Measurements from ENCODE around the gene DIP2B. TPM values are rescaled to one million over a fixed set of nuclear protein-coding genes. Genes with fewer than 3 reads are reported as not detected.

Gene DIP2B
- total RNA-seq, 1 experiment from 2014 or later: 29.4 TPM

DNA sequence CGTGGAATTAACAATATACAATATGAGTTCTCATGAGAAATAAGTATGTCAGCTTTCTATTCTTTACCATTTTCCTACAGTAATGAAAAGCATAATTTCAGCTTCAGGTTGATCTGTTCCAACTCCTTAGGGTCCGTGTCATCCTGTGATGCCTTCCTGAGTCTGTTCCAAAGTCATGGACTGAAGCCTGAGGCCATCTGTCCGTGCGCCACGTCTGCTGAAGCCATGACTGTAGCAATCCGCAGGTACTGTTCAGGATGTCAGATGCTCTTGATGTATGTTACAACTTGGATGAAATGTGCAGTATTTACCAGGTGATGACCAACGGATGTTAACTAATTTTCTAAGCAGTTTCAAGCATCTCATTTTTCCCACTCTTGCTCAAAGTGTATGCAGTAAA lies 192.1 kb downstream of the DIP2B start:
- intact Hi-C loops (cut with micrococcal nuclease; ENCODE audit: unreplicated experiment): no loop called here
- Histone ChIP-seq H3K9me2 (ENCODE audit: insufficient read depth) (no peaks in the 10 kb centered on the region), H3K36me3 (ENCODE audit: low read depth) (peaks cover 23% of the 10 kb centered on the region; the same call in 1 of the 2 replicates), H4K20me1 (ENCODE audit: insufficient read depth) (no peaks in the 10 kb centered on the region), H3K4me3 (no peak overlapping the region), H3K9me3 (ENCODE audit: insufficient read depth, low read depth) (no peaks in the 10 kb centered on the region), H3K4me1 (replicated peaks; ENCODE audit: insufficient read depth) (no peaks in the 10 kb centered on the region), H3F3A (ENCODE audit: insufficient read depth, low read depth) (0 out of 2 replicates have a peak, but pooled peaks cover 3% of the 10 kb centered on the region), H3K4me2 (no peak overlapping the region), H3K79me2 (ENCODE audit: low read depth) (no peaks in the 10 kb centered on the region), H2AFZ (no peak overlapping the region), H3K27me3 (ENCODE audit: insufficient read depth, low read depth) (no peaks in the 10 kb centered on the region), H3K27ac (no peak overlapping the region)
- no peak for DNase-seq
- POLR2A ChIA-PET (ENCODE audit: unreplicated experiment): no interaction called here
- CTCF ChIA-PET: no interaction called here
- TF ChIP-seq EZH2 (IDR thresholded peaks at IDR 0.05; ENCODE audit: low read depth): no peak
- TF ChIP-seq, protein P1, sequence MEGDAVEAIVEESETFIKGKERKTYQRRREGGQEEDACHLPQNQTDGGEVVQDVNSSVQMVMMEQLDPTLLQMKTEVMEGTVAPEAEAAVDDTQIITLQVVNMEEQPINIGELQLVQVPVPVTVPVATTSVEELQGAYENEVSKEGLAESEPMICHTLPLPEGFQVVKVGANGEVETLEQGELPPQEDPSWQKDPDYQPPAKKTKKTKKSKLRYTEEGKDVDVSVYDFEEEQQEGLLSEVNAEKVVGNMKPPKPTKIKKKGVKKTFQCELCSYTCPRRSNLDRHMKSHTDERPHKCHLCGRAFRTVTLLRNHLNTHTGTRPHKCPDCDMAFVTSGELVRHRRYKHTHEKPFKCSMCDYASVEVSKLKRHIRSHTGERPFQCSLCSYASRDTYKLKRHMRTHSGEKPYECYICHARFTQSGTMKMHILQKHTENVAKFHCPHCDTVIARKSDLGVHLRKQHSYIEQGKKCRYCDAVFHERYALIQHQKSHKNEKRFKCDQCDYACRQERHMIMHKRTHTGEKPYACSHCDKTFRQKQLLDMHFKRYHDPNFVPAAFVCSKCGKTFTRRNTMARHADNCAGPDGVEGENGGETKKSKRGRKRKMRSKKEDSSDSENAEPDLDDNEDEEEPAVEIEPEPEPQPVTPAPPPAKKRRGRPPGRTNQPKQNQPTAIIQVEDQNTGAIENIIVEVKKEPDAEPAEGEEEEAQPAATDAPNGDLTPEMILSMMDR (conservative IDR thresholded peaks at IDR 0.05): no peak
- no TSS peak for BruUV-seq (replicated peaks)

DNA sequence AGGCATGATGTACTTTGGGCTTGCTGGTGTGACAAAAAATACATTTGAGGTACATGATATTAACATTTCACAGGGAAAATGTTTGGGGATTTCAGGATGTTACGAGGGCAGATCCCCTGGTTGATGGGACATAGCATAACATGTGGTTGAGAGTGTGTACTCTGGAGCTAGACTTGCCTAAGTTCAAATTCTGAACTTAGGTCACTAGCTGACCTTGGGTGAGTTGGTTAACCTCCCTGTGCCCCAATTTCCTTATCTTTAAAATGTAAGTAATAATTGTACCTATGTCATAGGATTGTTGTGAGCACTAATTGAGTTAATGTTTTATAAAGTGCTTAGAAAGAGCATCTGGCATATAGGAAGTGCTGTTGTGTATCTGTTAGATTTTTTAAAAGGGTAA lies 194.4 kb downstream of the DIP2B start:
- H3K79me2 ChIP-seq (ENCODE audit: low read depth): no peaks in the 10 kb centered on the region
- no peaks in the 10 kb centered on the region for H3K9me3 ChIP-seq (ENCODE audit: insufficient read depth, low read depth)
- intact Hi-C loops (cut with micrococcal nuclease; ENCODE audit: unreplicated experiment): no loop called here
- H3K4me3 ChIP-seq: no peak overlapping the region
- DNase-seq: no peak
- ChIA-PET POLR2A (ENCODE audit: unreplicated experiment) (interaction anchor here (0.7 kb wide), 1 partner anchor 630 kb away, joined by 8 read pairs; no protein-coding TSS in a partner anchor), CTCF (no interaction called here)
- H3K27me3 ChIP-seq (ENCODE audit: insufficient read depth, low read depth): no peaks in the 10 kb centered on the region
- no peaks in the 10 kb centered on the region for H3K4me1 ChIP-seq (replicated peaks; ENCODE audit: insufficient read depth)
- H4K20me1 ChIP-seq (ENCODE audit: insufficient read depth): no peaks in the 10 kb centered on the region
- H3F3A ChIP-seq (ENCODE audit: insufficient read depth, low read depth): 0 out of 2 replicates have a peak, but pooled peaks cover 3% of the 10 kb centered on the region
- H3K9me2 ChIP-seq (ENCODE audit: insufficient read depth): no peaks in the 10 kb centered on the region
- 0 out of 2 replicates have a peak, but pooled peaks cover 10% of the 10 kb centered on the region for H3K36me3 ChIP-seq (ENCODE audit: low read depth)
- no peak overlapping the region for H2AFZ ChIP-seq
- TF ChIP-seq, protein P1 (conservative IDR thresholded peaks at IDR 0.05): no peak
- no peak for TF ChIP-seq EZH2 (IDR thresholded peaks at IDR 0.05; ENCODE audit: low read depth)
- BruUV-seq (replicated peaks): no TSS peak
- no peak overlapping the region for H3K27ac ChIP-seq
- H3K4me2 ChIP-seq: no peak overlapping the region

DNA sequence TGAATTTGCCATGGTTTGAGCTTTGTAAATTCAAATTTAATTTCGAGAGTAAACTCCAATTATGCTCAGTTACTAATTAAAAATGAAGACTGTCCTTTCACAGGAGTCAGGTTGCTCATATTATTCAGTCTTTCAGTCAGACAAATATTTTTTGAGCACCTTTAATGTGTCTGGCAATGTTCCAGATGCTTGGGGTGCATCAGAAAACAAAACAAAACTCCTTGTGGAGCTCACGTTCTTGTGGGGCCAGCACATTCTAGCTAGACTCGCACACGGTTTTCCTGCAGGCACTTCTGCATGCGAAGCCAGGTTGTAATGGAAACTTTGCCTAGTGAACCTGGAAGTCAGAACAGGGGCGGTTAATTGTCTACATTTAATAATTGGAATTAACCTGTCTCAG lies 195.2 kb downstream of the DIP2B start:
- no peak overlapping the region for H3K4me3 ChIP-seq
- H3K36me3 ChIP-seq (ENCODE audit: low read depth): 0 out of 2 replicates have a peak, but pooled peaks cover 10% of the 10 kb centered on the region
- H3K4me1 ChIP-seq (replicated peaks; ENCODE audit: insufficient read depth): no peaks in the 10 kb centered on the region
- no peak overlapping the region for H3K4me2 ChIP-seq
- no peak overlapping the region for H3K27ac ChIP-seq
- BruUV-seq (replicated peaks): no TSS peak
- TF ChIP-seq, protein P1 (conservative IDR thresholded peaks at IDR 0.05): no peak
- no peak for TF ChIP-seq EZH2 (IDR thresholded peaks at IDR 0.05; ENCODE audit: low read depth)
- no peaks in the 10 kb centered on the region for H3K79me2 ChIP-seq (ENCODE audit: low read depth)
- H3K9me2 ChIP-seq (ENCODE audit: insufficient read depth): no peaks in the 10 kb centered on the region
- H3F3A ChIP-seq (ENCODE audit: insufficient read depth, low read depth): 0 out of 2 replicates have a peak, but pooled peaks cover 3% of the 10 kb centered on the region
- no peaks in the 10 kb centered on the region for H3K27me3 ChIP-seq (ENCODE audit: insufficient read depth, low read depth)
- CTCF ChIA-PET: no interaction called here
- DNase-seq: no peak
- no peaks in the 10 kb centered on the region for H3K9me3 ChIP-seq (ENCODE audit: insufficient read depth, low read depth)
- intact Hi-C loops (cut with micrococcal nuclease; ENCODE audit: unreplicated experiment): no loop called here
- no peak overlapping the region for H2AFZ ChIP-seq
- H4K20me1 ChIP-seq (ENCODE audit: insufficient read depth): no peaks in the 10 kb centered on the region
- POLR2A ChIA-PET (ENCODE audit: unreplicated experiment): no interaction called here

Data from PC-9 (cell line).